NCI-H1436 (cell line): ENCODE measurements around the gene GLDC.
A peak's percentile ranks its signal among the peaks of the same experiment; 100 is the strongest.
"Not testable (repeated sequence)": the region's sequence is repeated elsewhere in the genome, so short reads cannot be mapped to it uniquely, and the experiment has no call there.

ENCODE experiments used
- DNase-seq: peaks from one replicate; lab custom pipeline; 2025; lab: John Stamatoyannopoulos, UW

Gene GLDC

DNA sequence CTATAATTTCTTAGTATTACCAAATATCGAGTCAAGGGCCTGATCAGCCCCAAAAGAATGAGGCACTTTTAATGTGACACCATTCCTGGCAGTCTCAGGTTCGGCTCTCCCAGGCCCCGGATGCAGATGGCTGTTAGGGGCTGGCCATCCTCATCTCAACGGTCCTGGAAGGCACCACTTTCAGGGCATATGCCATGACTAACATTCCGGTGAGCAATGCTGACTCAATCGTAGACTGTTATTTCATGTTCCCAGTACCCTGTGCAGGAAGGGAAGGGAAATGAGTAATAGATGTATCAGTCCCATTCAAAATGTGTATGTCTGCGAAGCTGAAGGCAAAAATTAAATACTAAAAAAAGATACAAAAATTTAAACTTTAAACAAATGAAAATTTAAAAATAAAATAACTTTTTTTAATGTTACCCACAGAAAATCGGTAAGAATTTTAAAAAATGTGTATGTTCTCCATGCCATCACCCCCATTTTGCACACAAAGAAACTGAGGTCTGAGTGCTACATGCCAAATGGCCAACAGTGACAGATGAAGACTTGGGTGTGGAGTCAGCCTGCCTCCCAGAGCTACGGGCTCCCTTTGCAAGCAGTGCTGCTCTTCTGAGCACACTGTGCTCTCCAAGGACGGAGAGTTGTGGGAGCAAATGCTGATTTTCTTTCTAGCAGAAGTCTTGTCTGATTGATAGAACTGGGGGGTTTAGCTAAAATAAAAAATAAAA lies 79.0 kb downstream of the GLDC start:
- DNase-seq = no peak

DNA sequence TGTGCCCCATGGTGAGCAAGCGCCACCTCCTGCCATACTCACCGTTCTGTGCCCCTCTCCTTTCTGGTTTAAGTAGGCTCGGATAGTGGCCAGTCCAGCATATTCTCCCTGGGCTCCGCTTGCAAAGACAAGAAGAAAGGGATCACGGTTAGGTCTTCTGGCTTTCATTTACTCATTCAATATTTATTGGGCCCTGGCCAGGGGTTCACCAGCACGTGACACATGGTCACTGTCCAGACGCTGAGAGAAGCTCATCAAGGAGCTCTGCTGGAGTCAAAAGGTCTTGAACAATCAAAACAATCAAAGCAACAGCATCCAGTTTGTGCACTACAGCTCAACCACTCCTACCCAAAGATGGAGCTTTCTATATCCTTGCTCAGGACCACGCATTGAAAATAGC lies 80.2 kb downstream of the GLDC start:
- no peak for DNase-seq

DNA sequence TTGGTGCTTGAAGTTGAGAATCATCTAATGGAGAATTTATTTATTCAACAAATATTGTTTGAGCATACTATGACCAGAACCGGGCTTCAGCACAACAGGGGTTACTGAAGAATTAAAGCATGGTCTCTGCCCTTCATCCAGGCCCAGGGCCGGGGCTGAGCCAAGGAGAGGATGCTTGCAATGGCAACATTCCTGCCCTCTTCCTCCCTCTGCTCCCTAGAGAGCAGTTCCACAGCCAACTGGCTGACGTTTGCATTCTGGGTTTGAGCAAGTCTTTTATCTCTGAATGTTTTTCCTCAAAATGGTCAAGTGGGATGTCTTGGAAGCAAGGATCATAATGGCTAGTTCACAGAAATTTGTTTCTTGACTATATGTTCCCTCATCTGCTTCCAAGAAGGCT lies 80.7 kb downstream of the GLDC start:
- DNase-seq = no peak

DNA sequence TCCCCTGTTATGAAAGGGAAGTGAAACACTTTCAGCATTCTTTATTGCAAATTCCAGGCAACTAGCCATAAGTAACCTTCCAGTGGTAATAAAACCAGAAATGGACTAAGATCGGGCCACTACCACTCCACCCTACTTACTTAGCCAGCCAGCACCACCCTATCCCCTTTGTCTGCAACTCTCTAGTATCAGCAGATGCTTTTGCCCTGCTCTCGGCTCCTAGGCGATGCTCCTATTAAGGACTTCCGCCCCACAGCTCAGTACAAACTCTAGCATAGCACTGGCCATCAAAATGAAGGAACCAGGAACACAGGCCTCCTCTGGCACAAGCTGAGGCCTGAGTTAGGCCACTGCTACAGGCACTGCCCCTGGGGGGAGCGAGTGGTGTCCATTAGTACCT lies 81.2 kb downstream of the GLDC start:
- no peak for DNase-seq

DNA sequence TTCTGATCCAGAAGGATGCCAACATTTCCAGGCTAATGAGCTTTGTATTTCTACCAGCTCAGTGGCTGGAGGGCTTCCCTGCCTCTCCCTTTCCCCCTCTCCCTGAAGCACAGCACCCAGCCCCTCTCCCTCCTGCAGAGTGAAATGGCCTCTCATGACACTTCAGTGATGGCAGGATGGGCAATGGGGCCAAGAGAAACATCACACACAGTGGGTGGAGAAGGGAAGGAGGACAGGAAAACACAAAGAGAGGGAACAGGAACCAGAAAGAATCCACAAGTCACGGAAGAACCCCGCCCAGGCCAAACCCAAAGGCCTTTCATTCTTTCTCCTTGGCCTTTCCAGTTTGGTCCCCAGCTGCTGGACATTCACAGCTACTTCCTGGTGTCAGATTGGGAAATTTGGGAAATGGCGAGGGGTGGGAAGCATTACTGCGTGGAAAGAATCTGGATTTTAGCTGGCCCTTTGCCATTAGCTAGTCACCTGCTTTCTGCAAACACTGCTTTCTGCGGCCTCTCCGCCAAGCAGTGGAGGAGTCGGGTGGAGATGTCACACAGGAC lies 82.6 kb downstream of the GLDC start:
- DNase-seq = no peak

DNA sequence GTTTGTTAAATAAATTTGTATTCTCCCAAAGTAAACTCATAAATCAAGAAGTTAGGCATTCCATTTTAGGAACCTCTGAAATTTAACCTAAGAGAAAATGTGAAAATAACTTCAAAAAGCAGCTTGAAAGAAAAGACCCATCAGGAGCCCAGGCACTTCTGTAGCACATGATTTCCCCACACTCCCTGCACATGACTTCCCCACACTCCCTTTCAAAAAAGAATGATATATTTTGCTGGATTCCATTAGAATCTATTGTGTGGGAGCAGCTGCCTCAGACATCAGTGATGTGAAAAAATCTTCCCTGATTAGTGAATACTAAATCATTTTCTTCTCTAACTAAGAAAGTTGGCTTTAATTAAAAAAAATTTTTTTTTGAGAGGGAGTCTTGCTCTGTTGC lies 83.3 kb downstream of the GLDC start:
- DNase-seq = no peak

DNA sequence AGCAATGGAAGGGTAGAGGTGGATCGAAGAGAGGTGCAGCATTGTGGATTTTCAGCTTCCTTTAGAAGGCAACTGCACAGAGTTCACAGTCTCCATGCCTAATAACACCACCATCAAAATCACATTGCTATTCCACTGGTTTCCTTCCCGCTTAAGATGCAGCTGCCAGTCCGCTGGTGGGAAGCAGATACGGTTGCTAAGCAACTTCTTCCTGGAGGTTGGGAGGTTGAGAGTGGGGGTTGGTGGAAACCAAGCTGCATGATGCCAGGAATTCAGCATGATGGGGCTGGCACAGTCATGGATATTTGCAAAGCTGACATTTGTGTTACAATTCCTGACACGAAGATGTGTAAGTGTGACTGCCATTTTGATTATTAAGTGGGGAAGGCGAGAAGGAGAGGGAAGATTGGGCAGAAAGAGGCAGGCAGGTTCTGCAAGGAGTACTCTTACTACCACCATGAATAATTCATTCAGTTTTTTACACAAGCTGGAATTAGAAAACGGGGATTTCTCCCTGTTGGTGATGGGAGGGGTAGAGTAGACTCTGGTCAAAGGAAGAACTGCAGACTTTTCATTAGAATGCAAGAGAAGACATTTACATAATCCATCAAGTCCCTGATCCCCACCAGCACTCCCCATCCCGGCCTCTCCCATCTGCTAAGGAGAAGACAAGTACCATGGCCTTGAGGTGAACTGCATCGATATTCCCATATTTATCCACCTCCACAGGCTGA lies 87.5 kb downstream of the GLDC start:
- DNase-seq = no peak

DNA sequence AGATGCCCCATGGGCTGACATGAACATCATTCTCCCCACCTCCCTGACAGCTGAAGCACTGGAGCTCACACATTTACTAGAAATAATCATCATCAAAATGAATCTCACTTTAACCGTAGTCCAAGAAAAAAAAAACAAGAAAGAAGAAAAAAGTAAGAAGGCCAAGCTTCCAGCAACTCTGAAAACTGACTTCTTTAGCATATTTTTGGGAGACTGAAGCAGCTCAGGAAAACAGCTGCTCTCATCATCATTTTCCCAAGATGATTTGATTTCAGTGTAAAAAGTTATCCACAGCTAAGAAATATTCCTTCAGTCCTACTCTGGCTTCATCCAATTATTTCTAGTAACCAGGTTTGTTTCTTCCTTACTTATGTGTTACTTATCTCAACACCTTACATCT lies 91.7 kb downstream of the GLDC start:
- DNase-seq = no peak

DNA sequence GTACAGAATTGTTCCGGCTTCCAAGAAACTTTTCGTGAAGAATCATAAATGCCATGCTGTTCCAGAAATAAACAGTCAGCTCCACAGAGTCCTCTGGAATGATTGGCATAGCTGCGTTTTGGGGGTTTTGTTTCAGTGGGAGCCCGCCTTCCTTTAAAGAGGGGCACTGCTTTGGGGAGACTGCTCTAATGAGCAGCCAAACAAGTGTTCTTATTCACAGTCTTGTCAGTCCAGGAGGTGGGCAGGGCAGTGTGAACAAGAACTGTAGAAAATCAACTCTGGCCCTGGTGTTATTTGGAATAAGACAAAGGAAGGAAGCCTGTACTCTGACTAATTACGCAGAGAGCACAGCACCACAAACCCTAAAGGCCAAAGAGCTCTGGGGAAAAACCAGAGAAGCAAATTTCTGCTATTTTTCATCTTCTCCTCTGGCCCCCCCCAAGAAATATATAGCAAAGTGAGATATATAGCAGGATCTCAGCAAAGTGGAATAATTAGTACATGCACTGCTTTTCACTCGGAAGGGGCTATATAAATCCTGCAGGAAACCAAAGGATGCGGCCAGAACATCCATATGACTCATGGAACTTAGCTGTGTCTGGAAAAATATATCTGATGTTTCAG lies 92.9 kb downstream of the GLDC start:
- no peak for DNase-seq

DNA sequence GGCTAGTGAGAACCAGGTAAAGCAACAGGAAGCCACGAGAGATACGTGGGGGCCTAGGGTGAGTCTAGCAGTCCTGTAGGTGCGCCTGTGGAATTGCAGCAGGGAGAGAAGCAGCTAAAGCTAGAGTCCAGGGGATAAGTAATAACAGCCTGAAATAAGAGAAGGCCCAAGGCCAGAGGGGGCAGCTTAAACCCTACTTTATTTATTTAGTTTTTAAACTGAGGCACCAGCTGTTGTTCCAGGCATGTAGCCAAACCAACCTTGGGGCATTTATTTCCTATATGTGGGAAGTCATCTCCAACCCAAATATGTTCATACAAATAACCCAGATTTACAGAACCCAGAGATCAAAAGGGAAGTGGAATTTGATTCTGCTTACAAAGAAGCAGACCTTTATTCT lies 93.5 kb downstream of the GLDC start:
- no peak for DNase-seq

DNA sequence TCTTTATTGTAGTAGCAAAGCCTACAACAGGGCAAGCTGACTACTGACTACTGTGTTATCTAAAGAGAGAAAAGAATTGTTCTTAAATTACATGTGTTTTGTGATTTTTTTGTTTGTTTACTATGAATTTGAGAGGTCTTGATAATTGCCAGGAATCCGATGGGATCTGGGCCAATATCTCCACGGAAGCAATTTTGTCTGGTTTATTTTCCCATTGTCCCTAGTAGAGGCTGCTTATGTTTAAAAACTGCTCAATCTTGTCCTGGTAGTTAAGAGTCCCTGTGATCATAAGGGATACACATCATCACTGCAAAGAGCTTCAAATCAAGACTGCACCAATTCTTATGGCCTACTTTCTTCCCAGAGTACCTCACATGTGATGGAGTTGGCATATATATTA lies 94.4 kb downstream of the GLDC start:
- no peak for DNase-seq

DNA sequence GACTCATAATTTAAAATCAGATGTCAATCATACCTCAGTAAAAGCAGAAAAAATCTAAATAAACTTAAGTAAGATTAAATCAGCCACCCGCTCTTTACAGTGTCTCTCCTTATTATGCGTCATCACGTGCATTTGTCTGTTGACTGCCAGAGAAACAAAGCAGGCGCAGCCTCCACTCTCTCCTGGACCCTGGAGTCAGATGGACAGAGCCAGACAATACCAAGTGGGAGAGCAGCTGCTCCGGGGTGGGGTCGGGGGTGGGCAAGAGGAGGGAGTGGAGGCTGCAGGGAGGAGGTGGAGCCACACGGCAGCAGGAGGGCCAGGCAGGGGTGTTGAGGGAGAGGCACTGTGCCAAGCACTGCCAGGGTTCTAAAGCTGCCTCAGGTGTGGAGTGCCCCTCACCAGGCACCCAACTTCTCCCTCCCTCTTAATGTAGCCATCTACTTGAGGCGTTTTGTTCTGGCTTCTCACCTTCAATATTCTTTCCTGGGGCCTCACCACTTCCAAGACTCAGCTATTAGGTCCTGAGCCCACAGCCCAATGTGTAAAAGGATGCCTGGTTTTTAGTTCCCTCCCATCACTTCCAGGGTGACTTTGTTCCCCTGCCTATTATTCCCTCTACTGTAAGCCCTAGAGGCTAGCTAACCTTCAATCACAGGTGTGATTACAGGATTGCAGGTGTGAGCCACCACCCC lies 96.3 kb downstream of the GLDC start:
- DNase-seq = peak; percentile 5

DNA sequence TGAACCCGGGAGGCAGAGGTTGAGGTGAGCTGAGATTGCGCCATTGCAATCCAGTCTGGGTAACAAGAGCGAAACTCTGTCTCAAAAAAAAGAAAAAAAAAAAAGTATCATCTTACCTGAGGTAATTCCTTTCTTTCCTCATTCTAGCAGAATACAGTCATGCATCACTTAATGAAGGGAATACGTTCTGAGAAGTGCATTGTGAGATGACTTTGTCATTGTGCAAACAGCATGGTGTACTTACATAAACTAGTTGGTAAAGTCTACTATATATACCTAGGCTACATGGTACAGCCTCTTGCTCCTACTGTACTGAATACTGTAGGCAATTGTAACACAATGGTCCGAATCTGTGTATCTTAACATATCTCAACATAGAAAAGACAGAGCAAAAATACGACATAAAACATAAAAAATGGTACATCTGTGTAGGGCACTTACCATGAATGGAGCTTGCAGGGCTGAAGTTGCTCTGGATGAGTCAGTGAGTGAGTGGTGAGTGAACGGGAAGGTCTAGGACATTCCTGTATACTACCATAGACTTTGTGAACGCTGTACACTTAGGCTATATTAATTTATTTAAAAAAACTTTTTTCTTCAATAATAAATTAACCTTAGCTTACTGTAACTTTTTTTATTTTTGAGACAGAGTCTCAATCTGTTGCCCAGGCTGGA lies 100.4 kb downstream of the GLDC start:
- no peak for DNase-seq

DNA sequence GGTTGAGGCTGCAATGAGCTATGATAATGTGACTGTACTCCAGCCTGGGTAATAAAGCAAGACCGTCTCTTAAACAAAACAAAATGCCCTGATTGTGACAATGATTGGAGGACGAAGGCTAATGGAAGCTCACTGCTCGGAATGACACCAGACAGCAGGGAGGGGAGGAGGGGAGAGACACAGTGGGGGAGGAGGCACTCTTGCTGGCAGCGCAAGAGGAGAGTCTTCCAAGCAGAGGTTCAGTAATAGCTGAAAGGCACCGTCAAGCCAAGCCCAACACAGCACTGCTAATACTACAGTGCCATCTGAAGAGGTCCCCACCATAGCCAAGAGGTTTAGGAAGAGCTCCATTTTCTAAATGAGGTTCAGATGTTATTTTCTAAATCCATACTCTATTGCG lies 102.3 kb downstream of the GLDC start:
- no peak for DNase-seq

DNA sequence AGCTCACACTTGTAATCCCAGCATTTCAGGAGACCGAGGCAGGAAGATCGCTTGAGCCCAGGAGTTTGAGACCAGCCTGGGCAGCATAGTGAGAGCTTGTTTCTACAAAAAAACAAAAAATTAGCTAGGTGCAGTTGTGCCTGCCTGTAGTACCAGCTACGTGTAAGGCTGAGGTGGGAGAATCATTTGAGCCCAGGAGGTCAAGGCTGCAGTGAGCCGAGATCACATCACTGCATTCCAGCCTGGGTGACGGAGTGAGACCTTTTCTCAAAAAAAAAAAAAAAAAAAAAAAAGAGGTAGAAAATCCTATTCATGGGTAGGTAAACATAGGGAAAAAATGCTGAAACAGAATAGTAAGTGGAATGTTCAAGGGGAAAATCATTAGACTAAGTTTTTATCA lies 102.9 kb downstream of the GLDC start:
- not testable (repeated sequence) for DNase-seq

DNA sequence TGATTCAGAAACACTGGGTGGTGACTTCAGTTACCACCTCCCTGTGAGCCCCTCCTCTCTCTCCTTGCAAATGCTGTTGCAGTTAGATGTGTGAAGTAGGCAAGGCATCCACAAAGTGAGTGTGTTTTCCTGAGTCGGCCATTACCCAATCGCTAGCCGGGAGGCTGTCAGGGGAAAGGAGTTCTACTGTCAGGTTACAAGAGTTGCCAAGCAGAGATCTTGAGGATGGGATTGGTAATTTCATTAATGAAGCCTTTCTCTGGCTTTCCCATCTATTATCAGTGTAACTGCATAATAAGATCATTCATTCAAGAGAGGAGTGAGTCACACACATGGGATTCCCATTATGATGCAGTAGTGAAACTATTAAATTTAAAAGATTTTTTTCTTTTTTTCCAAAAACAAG lies 106.9 kb downstream of the GLDC start:
- no peak for DNase-seq

DNA sequence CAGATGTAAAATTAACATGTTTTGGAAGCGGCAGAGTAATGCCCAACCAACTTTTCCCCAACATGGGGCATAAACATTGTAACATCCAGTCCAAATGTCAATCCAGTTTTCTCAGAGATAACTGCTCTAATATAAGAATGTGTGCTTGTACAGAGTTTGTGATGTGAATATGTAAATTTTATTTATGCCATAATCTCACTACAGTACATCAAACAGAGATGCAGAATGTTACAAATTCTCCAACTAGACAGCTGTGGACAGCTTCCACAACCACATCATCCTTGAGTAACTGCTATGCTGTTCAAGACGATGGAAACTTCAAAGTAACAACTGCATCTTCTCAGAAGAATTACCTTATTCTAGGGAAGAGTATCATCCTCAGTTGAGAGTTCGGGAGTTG lies 109.9 kb downstream of the GLDC start:
- DNase-seq = no peak

DNA sequence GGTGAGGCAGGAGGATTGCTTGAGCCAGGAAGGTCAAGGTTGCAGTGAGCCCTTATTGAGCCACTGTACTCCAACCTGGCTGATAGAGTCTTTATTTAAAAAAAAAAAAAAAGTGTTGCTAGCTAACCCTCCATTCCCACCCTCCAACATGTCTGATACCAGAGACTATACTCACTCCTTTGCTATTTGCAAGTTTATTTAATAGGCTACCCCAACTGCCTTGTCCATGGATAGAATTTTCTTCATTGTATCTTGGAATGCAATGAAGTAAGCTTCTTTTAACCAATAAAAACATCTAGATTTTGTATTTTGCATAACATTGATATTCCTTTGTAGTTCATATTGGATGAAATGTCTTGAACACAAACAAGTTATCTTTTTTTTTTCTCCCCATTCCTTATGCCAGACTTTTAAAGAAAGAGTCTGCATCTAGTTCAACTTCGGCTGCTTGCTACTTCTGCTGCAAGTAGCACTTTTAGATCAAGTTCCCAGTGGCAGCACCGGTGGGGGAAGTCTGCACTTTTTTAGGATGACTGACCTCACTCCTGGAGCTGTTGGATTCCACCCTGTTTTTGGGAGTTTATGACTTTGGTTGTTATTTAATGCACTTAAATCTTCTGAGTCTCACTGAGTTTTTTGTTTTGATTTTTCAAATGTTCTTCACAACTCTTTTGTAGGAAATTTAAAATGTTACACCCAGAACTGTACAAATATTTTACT lies 120.0 kb downstream of the GLDC start:
- no peak for DNase-seq

DNA sequence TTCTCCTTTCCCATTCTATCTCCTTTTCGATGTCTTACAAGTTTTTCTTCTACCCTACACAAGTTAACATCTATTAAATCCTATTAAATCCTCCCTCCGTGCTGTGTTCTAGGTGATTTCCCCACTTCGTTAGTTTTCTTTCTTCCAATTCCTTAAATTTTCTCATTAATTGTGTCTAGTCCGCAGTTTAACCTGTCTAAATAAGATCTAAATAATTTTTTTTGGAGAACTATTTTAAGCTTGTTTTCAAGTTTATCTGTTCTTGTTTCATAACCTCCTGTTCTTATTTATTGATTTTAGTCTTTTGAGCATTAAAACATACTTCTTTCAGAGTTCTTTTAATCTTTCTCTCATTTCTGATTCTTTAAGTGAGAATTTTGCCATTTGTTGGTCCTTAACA lies 123.3 kb downstream of the GLDC start:
- no peak for DNase-seq

DNA sequence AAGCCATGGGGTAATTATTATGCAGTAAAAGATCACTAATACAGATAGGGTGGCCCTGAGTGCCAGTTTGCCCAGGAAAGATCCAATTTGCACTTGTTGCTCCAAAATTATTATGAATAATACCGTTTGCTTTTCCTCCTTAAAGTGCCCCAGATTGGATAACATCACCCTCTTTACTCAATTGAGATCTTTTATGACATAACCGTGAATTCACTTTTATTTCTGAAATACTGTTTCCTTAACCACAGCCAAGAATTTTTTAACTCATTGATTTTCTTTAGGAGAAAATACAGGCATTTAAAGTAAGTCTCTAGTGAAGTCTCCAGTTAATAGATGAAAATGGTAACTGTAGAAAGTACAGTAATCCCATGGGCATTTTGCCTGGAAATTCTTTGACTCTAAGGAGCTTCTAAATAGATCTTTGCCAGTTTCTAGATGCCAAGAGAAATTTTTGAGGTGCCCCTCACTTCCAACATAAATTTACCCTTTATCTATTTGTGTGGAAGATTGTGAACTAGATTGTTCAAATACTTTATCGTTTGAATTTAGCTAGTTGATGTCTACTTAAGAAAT lies 133.4 kb downstream of the GLDC start:
- no peak for DNase-seq

DNA sequence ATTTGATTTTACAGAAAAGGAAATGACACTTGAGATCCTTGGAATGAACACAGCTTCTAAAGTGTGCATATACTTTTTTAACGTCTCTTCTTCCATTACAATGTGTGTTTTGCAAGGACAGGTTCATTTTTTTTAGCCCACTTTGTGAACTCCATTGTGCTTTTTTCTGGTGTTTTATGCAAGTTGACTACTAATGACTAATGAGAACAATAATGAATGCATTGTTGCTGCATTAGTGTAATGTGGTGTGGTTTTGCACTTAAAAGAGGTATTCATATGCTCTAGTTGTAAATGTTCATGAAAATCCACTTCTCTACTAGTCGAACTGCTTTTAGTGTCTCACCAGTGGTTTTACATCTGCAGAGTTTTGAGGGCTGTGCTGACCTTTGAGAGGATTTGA lies 139.0 kb downstream of the GLDC start:
- DNase-seq = no peak
